Measurements from ENCODE around the gene ERC2.

The ERC2 gene

DNA sequence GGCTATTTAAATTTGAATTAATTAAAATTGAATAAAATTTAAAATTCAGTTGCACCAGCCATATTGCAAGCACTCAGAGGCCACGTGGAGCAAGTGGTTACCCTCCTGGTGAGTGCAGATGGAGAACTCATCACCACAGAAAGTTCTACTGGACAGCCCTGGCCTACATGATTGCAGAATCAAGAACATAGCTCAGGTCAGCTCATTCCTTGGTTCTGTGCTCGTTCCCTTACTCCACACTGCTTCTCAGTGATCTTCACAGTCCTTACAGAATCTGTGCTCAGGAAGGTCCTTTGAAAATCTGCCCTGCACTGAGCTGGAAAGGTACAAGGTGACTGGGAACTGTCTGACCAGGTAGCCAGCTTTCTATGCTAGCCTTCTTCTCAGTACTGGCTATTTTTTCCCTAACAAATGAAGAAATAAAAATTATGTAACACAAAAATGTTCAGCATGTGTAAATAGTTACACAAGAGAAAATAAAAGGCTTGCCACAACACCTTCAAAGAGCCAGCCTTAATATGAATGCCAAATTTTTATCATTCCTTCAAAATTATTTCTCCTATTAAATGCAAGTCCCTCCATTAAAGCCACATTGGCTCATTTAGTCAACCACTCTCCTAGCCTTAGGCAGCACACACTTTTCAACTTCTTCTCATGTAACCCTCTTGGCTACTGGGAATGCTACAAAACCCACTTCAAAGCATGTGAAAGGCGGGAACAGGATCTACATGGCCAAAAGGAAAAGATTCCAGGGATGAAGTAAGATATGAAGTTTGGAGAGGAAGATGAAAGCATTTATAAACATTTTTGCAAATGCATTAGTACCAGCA lies 654.8 kb downstream of the ERC2 start:
- DNase-seq (ENCODE audit: low read depth) = peak; percentile 68
- TF ChIP-seq, protein P1, sequence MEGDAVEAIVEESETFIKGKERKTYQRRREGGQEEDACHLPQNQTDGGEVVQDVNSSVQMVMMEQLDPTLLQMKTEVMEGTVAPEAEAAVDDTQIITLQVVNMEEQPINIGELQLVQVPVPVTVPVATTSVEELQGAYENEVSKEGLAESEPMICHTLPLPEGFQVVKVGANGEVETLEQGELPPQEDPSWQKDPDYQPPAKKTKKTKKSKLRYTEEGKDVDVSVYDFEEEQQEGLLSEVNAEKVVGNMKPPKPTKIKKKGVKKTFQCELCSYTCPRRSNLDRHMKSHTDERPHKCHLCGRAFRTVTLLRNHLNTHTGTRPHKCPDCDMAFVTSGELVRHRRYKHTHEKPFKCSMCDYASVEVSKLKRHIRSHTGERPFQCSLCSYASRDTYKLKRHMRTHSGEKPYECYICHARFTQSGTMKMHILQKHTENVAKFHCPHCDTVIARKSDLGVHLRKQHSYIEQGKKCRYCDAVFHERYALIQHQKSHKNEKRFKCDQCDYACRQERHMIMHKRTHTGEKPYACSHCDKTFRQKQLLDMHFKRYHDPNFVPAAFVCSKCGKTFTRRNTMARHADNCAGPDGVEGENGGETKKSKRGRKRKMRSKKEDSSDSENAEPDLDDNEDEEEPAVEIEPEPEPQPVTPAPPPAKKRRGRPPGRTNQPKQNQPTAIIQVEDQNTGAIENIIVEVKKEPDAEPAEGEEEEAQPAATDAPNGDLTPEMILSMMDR (conservative IDR thresholded peaks at IDR 0.05; ENCODE audit: low read length) = no peak
- no peak overlapping the region for H3K4me3 ChIP-seq (ENCODE audit: low read length)

DNA sequence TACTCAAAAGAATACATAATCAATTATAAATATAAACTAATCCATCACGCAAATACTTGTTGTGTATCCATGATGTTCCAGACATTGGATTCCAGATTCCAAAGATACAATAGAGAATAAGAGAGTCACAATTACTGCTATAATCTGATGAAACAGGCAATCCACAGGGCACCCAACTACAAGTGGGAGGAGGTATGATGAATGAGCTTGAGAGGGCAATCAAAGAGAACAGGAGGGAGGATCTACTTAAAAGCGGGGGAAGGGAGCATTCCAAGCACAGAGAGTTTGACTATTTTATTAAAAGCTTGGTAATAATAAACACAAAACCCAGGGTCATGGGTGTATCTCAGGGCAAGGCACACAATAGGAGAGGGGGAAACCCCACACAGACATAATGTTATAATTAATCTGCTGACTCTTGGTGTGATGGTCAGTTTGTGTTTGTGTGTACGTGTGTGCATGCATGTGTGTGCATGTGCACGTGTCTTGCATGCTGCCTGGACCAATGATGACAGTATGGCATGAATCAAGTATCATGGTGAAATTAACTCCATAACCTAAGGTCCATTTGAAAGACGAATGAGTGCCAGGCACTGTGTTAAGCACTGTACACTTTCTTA lies 655.8 kb downstream of the ERC2 start:
- TF ChIP-seq, protein P1 (conservative IDR thresholded peaks at IDR 0.05; ENCODE audit: low read length) = no peak
- no peak overlapping the region for H3K4me3 ChIP-seq (ENCODE audit: low read length)
- DNase-seq (ENCODE audit: low read depth) = no peak

DNA sequence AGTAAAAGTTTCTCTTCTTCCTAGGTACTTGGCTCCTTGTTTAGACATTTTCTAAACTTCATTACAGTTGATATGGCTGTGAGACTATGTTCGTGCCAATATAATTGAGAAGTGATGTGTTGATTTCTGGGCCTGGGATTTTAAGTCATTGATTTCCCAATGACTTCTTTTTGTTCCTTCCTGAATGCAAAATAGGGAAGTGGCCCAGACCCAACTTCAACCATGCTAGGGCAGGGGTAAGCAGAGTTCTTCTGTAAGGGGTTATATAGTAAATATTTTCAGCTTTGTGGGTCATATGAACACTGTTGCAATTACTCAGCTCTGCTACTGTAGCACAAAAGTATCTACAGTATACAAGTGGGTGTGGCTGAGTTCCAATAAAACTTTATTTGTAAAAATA lies 661.1 kb downstream of the ERC2 start:
- H3K4me3 ChIP-seq (ENCODE audit: low read length) = no peak overlapping the region
- DNase-seq (ENCODE audit: low read depth) = no peak
- TF ChIP-seq, protein P1 (conservative IDR thresholded peaks at IDR 0.05; ENCODE audit: low read length) = no peak

DNA sequence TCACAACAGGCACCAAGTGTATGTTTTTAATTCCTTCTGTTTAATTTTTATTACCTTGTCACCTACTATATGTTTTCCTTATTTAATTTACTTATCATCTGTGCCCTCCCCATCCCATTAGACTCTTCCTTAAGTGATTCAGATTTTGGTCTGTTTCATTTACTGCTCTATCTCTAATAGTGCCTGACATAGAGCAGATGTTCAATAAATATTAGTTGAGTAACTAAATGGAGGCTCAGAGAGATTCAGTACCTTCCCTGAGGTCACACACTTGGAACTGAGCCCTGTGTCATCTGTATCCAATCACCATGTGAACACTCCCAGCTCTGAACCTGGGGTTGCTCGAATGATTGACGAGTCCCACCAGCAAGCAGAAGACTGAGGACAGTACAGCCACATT lies 663.1 kb downstream of the ERC2 start:
- TF ChIP-seq, protein P1 (conservative IDR thresholded peaks at IDR 0.05; ENCODE audit: low read length) = no peak
- no peak for DNase-seq (ENCODE audit: low read depth)
- H3K4me3 ChIP-seq (ENCODE audit: low read length) = no peak overlapping the region

DNA sequence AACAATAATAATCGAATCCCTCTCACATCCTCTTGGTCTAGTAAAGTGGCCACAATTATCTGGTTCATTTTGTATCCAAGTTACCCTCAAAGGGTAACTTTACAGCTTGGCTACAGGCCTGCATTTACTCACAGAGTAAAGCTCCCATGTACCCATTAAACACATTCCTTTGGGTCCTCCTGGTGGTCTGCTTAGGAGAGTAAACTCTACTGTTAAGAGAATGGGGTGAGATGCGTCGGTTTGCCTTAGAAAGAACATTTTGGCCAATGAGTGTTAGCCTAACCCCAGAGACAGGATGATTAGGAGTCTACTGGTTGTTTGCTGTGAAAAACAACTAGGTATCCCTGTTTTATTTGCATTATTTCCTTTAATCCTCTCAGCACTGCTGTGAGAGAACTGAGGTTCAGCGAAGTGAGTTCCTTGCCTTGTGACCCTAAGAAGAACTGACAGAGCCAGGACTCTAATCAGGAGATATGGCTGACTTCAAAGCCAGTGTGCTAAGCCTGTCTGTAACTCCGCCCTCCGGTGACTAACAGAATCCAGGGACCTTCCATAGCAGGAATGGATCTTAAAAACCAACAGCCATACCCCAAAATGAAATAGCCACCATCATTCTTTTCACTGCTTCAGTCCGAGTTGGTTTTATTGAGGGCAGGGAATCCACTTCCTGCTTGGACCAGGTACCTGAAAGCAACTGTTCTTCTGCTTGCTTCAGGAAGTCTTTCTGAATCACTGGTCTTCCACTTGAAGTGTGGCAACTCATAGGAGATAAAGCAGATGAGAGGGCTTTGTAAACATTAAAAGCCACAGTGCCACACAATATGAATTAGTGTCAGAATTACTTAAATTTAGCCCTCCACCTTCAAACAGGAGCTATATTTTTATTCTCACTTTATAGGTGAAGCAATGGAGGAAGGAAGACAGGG lies 663.8 kb downstream of the ERC2 start:
- no peak overlapping the region for H3K4me3 ChIP-seq (ENCODE audit: low read length)
- no peak for DNase-seq (ENCODE audit: low read depth)
- TF ChIP-seq, protein P1 (conservative IDR thresholded peaks at IDR 0.05; ENCODE audit: low read length) = no peak

DNA sequence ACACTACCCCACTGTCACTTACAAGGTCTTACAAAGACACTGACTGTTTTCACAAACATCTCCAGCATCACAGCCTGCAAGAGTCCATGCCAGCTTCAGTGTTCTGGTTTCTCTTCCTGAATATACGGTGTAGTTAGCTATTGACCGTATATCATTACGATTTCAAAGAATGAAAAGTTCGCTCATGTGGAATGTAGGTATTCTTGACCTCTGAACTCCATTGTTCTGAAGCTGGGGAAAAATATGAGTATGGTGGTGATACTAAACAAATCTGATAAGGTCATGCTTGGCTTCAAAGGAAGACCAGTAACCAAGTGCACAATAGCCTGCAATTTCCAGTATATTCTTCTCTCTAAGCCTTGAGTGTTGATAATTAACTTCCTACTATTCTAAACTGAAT lies 665.5 kb downstream of the ERC2 start:
- TF ChIP-seq, protein P1 (conservative IDR thresholded peaks at IDR 0.05; ENCODE audit: low read length) = no peak
- H3K4me3 ChIP-seq (ENCODE audit: low read length) = no peak overlapping the region
- no peak for DNase-seq (ENCODE audit: low read depth)
